Psoas muscle (tissue), 8 donors: ENCODE results near the gene HCFC1R1. TPM values are rescaled to one million over a fixed set of nuclear protein-coding genes. Genes with fewer than 3 reads are reported as not detected.

Source experiments
- ATAC-seq, 4 donors: fragments of 200-7000 bp; cut with Tn5 transposase; one replicate each; pipeline ENCODE4 v1.9.1; 2020; ENCODE audit warnings: moderate library complexity in 3 of 4, mild to moderate bottlenecking in 2 of 4
- DNase-seq, 2 donors: peaks; one replicate each; pipeline ENCODE4 v3.0.0-alpha.2; 2020
- H3K27ac ChIP-seq: fragments of 200-600 bp; one replicate; pipeline ENCODE4 v1.8.0; 2022
- H3K27me3 ChIP-seq, 3 donors: fragments of 200-600 bp in 1 of 3; one replicate each; pipeline versions ENCODE4 v1.6.1 to v1.8.0; 2013 to 2022; ENCODE audit warnings: low read length in 2 of 3, mild to moderate bottlenecking in 2 of 3, moderate library complexity in 1 of 3; ENCODE audit not compliant: insufficient read depth in 3 of 3
- H3K36me3 ChIP-seq, 2 donors: fragments of 200-600 bp in 1 of 2; one replicate each; pipeline versions ENCODE4 v1.6.1 to v1.8.0; 2013 to 2022; ENCODE audit warnings: low read depth in 1 of 2, mild to moderate bottlenecking in 1 of 2, moderate library complexity in 1 of 2; ENCODE audit not compliant: insufficient read depth in 1 of 2
- H3K4me1 ChIP-seq: fragments of 200-600 bp; one replicate; pipeline ENCODE4 v1.8.0; 2022
- H3K4me3 ChIP-seq: fragments of 200-600 bp; one replicate; pipeline ENCODE4 v1.8.0; 2022; ENCODE audit warnings: mild to moderate bottlenecking
- H3K9me3 ChIP-seq: fragments of 200-600 bp; one replicate; pipeline ENCODE4 v1.8.0; 2022
- WGBS, 3 donors: extraction: QIAGEN DNeasy Blood & Tissue Kit; methylation state at CpG; one replicate each; pipeline versions ENCODE4 v1.1.6 to v1.1.7; 2013; 5-methylcytosine and 5-hydroxymethylcytosine counted together
- intact Hi-C, 2 donors: fragments of 100-400 bp; cut with DNase I; formaldehyde crosslinking; loops; one replicate each; pipeline versions ENCODE4 v1.11.0 to v1.14.2; 2022
- polyA plus RNA-seq, 3 donors: library from polyadenylated mRNA; stranded (reverse); fragments of 200-250 nt; gene quantifications; one replicate each; pipeline ENCODE4 v1.2.3, GENCODE V29; 2013
- total RNA-seq, 4 donors: library from RNA; stranded (reverse); fragmentation: NEBNext Ultra II Directional in 2 of 4; extraction: Animal tissue kit (Norgen Biotek cat#: 25700) in 2 of 4; gene quantifications; one replicate each; pipeline versions ENCODE4 v1.2.1 to v1.2.4, GENCODE V29; 2021 to 2023
- TF ChIP-seq, protein P1 (sequence below): fragments of 200-600 bp; IDR thresholded peaks from one replicate; pipeline ENCODE4 v1.8.0; 2022; ENCODE audit warnings: antibody characterized with exemption
- donor health status: healthy with polysubstance abuse.
- donor health status: DM: no; HTN: no; CAD: no; lungs with moderate emphysema.
- donor health status: Bipolar disorder and iron deficiency.
- donor health status: healthy.
- donor health status: DM: yes; HTN: yes; CAD: no.
- donor health status: DM: no; HTN: no; CAD: no.
- donor health status: DM: no; HTN: no; CAD: no.
- donor health status: DM: yes; HTN: yes; CAD: no.

Gene HCFC1R1
- total and polyA plus RNA-seq, 7 donors = 65.1 to 258 (median 160) TPM

DNA sequence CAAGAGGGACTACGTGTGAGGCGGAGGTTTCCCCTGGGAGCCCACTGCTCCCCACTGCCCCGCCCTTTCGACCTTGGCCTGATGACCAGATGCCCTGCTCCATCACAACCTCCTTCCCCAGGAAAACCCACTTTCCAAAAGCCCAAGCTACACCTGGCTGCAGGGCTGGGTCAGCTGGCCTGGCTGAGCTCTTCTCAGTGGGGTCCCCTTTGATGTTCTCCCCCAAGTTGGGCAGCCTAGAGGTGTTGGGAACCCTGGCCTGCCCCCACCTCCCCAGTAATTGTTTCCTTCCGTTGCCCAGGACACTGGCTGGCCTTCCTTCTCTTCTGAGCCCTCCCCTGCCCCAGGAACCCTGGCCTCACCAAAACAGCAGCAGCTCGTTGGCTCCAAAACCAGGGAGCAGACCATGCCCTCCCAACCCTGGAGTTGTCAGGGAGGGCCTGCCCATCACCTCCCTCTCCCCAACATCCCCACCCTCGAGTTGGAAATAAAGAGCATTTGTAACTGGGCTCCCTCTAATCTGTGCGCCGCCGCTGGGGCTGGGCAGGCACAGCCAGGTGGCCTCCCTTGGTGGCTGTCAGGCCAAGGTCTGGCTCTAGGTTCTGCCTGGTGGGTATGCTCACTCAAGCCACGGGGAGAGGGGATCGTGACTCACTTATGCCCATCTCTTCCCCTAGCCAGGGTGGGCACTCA, 9.6 kb downstream of the HCFC1R1 start:
- Histone ChIP-seq H3K27me3 (peaks cover 0 to 55% (median 17%) of the 10 kb centered on the region in 3 donors), H3K4me1 (peaks cover 5% of the 10 kb centered on the region), H3K27ac (no peak overlapping the region), H3K36me3 (no peaks in the 10 kb centered on the region), H3K9me3 (no peaks in the 10 kb centered on the region), H3K4me3 (no peak overlapping the region)
- TF ChIP-seq, protein P1, sequence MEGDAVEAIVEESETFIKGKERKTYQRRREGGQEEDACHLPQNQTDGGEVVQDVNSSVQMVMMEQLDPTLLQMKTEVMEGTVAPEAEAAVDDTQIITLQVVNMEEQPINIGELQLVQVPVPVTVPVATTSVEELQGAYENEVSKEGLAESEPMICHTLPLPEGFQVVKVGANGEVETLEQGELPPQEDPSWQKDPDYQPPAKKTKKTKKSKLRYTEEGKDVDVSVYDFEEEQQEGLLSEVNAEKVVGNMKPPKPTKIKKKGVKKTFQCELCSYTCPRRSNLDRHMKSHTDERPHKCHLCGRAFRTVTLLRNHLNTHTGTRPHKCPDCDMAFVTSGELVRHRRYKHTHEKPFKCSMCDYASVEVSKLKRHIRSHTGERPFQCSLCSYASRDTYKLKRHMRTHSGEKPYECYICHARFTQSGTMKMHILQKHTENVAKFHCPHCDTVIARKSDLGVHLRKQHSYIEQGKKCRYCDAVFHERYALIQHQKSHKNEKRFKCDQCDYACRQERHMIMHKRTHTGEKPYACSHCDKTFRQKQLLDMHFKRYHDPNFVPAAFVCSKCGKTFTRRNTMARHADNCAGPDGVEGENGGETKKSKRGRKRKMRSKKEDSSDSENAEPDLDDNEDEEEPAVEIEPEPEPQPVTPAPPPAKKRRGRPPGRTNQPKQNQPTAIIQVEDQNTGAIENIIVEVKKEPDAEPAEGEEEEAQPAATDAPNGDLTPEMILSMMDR = no peak
- intact Hi-C loops = no loop called here
- DNase-seq (no peak), ATAC-seq (no peak)
- 45 to 53% (median 50%) methylated on average over 12 of the region's 12 CpGs for WGBS, 3 donors

DNA sequence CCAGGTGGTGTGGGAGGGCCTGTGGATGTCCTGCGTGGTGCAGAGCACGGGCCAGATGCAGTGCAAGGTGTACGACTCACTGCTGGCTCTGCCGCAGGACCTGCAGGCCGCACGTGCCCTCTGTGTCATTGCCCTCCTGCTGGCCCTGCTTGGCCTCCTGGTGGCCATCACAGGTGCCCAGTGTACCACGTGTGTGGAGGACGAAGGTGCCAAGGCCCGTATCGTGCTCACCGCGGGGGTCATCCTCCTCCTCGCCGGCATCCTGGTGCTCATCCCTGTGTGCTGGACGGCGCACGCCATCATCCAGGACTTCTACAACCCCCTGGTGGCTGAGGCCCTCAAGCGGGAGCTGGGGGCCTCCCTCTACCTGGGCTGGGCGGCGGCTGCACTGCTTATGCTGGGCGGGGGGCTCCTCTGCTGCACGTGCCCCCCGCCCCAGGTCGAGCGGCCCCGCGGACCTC, 10.2 kb downstream of the HCFC1R1 start:
- H3K9me3 ChIP-seq = no peaks in the 10 kb centered on the region
- TF ChIP-seq, protein P1 = no peak
- H3K4me1 ChIP-seq = peaks cover 5% of the 10 kb centered on the region
- ATAC-seq (no peak), DNase-seq (no peak)
- peaks cover 0 to 51% (median 17%) of the 10 kb centered on the region in 3 donors for H3K27me3 ChIP-seq
- intact Hi-C loops = no loop called here
- no peak overlapping the region for H3K4me3 ChIP-seq
- no peaks in the 10 kb centered on the region for H3K36me3 ChIP-seq
- H3K27ac ChIP-seq = no peak overlapping the region
- 39 to 43% (median 40%) methylated on average over 23 to 27 of the region's 27 CpGs for WGBS, 3 donors

DNA sequence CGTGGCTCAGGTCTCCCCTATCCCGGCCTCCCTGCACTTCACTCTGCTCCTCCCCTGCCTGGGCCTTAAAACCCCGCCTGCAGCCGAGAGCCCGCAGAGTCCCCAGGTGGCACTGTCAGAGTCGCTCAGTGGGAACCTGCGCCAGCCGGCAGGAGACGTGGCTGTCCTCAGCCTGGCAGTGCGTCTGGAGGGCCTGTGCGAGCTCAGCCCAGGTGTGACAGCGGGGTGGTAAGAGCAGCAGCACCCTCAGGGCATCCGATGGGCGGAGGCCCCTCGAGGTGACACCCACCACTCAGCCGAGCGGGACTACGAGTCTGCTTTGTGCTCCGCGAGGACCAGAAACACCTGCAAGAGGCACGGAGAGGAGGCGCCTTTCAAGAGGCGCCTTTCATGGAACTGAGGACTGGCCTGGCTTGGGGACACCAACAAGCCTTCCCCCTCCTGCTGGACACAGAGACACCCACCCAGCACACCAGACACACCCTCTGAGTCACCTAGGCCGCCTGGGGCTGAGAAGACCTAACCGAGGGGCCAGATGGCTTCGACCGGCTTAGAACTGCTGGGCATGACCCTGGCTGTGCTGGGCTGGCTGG, 10.8 kb downstream of the HCFC1R1 start, which contains the start of gene CLDN9:
Gene CLDN9, plus strand, starts transcription at position 96 of the 593 bp plus-strand sequence. Its CDS starts 440 bp downstream, at position 536.
- Histone ChIP-seq H3K36me3 (no peaks in the 10 kb centered on the region), H3K27ac (no peak within 1 kb of the TSS), H3K27me3 (peaks cover 0 to 45% (median 15%) of the 10 kb centered on the region in 3 donors), H3K4me1 (peaks cover 1% of the 10 kb centered on the region), H3K9me3 (no peaks in the 10 kb centered on the region), H3K4me3 (no peak within 1 kb of the TSS)
- intact Hi-C loops = no loop called here
- TF ChIP-seq, protein P1 = no peak
- ATAC-seq (peak in 3 of 4 donors; percentile 18 to 21 (median 19)), DNase-seq (no peak)
- WGBS, 3 donors = 34 to 42% (median 36%) methylated on average over 22 to 27 of the region's 27 CpGs

DNA sequence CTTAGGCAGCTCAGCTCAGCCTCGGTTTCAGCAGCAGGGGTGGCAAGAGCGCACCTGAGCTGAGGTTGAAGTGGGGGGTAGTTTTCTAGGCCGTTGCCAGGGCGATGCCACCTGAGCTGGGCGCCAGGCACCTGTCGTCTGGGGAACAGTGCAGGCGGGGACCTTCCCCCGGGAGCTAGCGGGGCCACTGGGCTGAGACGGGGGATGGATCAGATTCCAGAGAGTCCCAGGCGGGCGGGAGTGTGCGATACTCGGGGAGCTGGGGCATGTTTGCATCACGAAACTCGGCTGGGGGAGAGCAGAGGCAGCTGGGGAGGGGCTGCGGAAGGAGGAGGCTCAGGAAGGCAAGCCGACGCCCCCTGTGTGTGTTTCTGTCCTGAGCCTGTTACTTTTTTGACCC, 11.5 kb downstream of the HCFC1R1 start:
- 7 to 10% (median 8%) methylated on average over 16 to 19 of the region's 19 CpGs for WGBS, 3 donors
- ATAC-seq = no peak
- H3K9me3 ChIP-seq = no peaks in the 10 kb centered on the region
- no peak for DNase-seq
- intact Hi-C loops = no loop called here
- H3K4me3 ChIP-seq = no peak overlapping the region
- H3K27me3 ChIP-seq = peaks cover 0 to 38% (median 15%) of the 10 kb centered on the region in 3 donors
- TF ChIP-seq, protein P1 = no peak
- H3K36me3 ChIP-seq = peaks cover 0 to 3% of the 10 kb centered on the region in 2 donors
- no peak overlapping the region for H3K27ac ChIP-seq
- H3K4me1 ChIP-seq = no peaks in the 10 kb centered on the region
